Stomach smooth muscle (tissue), 2 donors: ENCODE measurements around the gene FGF19.

Experiments
- H3K27ac ChIP-seq: one replicate; pipeline ENCODE4 v1.7.0; 2013; ENCODE audit warnings: mild to moderate bottlenecking, low read length, inconsistent platforms
- H3K27me3 ChIP-seq, 2 donors: one replicate each; pipeline ENCODE4 v1.7.0; 2013; ENCODE audit warnings: low read length in 2 of 2; ENCODE audit not compliant: insufficient read depth in 2 of 2, control insufficient read depth in 1 of 2
- H3K36me3 ChIP-seq, 2 donors: one replicate each; pipeline ENCODE4 v1.7.0; 2013; ENCODE audit warnings: low read length in 2 of 2; ENCODE audit not compliant: control insufficient read depth in 2 of 2, insufficient read depth in 2 of 2
- H3K4me1 ChIP-seq: one replicate; pipeline ENCODE4 v1.7.0; 2013; ENCODE audit warnings: low read length; ENCODE audit not compliant: control insufficient read depth, insufficient read depth
- H3K4me3 ChIP-seq, 2 donors: one replicate each; pipeline ENCODE4 v1.7.0; 2013; ENCODE audit warnings: low read length in 2 of 2
- H3K9ac ChIP-seq, 2 donors: one replicate each; pipeline ENCODE4 v1.7.0; 2013; ENCODE audit warnings: low read length in 2 of 2, mild to moderate bottlenecking in 1 of 2
- H3K9me3 ChIP-seq, 2 donors: one replicate each; pipeline ENCODE4 v1.7.0; 2013; ENCODE audit warnings: low read length in 2 of 2; ENCODE audit not compliant: control insufficient read depth in 2 of 2
- donor health status: healthy.
- donor health status: Pancreatic carcinoma.

Gene FGF19

GRCh38 chr11:69734367-69734766 lies 30.5 kb upstream of the FGF19 start:
- no peak overlapping the region for H3K4me3 ChIP-seq
- no peak overlapping the region for H3K9ac ChIP-seq
- H3K36me3 ChIP-seq, result no peaks in the 10 kb centered on the region
- no peak overlapping the region for H3K27ac ChIP-seq
- H3K4me1 ChIP-seq, result no peaks in the 10 kb centered on the region
- peaks cover 7 to 21% of the 10 kb centered on the region in 2 donors for H3K9me3 ChIP-seq
- H3K27me3 ChIP-seq, result peaks cover 5 to 7% of the 10 kb centered on the region in 2 donors

DNA sequence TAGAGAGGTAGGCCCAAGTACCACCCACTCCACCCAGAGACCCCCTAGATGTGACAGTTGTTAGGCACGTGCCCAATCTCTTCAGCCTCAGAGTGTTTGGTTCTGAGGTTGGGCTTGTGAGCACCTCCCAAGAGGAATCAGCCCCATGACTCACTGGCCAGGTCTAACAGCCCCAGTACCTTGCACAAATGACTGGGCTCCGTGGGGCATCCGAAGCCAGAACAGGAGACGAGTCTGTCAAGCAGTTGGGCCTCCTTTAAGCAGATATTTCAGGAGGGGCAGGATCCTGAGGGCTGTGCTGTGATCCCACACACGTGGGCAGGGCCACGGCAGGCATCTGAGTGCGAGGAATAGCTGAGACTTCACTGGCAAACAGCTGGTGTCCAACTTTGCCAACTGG lies 29.1 kb upstream of the FGF19 start:
- Histone ChIP-seq H3K4me3 (no peak overlapping the region), H3K36me3 (no peaks in the 10 kb centered on the region), H3K27ac (no peak overlapping the region), H3K9ac (no peak overlapping the region), H3K9me3 (peaks cover 3 to 11% of the 10 kb centered on the region in 2 donors), H3K4me1 (no peaks in the 10 kb centered on the region), H3K27me3 (peaks cover 5 to 11% of the 10 kb centered on the region in 2 donors)

GRCh38 chr11:69731110-69731509 lies 27.3 kb upstream of the FGF19 start:
- H3K9ac ChIP-seq, result no peak overlapping the region
- H3K4me1 ChIP-seq, result no peaks in the 10 kb centered on the region
- peaks cover 3 to 9% of the 10 kb centered on the region in 2 donors for H3K9me3 ChIP-seq
- H3K27me3 ChIP-seq, result peaks cover 15 to 16% of the 10 kb centered on the region in 2 donors
- no peak overlapping the region for H3K4me3 ChIP-seq
- no peaks in the 10 kb centered on the region for H3K36me3 ChIP-seq
- no peak overlapping the region for H3K27ac ChIP-seq

DNA sequence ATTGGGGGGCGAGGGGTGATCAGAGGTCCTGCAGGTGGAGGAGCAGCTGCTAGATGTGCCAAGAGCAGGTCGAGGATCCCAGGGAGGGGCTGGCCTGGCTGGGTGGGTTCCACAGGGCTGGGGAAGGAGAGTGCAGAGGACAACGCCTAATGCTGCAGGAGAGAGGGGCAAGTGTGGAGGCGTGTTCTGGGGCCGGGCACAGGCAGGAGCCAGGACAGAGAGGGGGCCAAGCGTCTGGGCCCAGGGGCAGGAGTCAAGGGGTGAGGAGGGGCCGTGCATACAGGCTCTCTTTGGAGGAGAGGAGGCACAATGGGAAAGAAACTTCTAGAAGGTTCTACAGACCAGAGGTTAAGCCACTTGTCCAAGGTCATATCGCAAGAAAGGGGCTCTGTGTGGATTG lies 26.7 kb upstream of the FGF19 start:
- H3K36me3 ChIP-seq, result no peaks in the 10 kb centered on the region
- H3K4me1 ChIP-seq, result no peaks in the 10 kb centered on the region
- peaks cover 3 to 9% of the 10 kb centered on the region in 2 donors for H3K9me3 ChIP-seq
- H3K9ac ChIP-seq, result no peak overlapping the region
- no peak overlapping the region for H3K4me3 ChIP-seq
- H3K27ac ChIP-seq, result no peak overlapping the region
- H3K27me3 ChIP-seq, result peaks cover 17 to 20% of the 10 kb centered on the region in 2 donors

- Histone ChIP-seq H3K27me3 (peaks cover 22% of the 10 kb centered on the region in 2 donors), H3K9ac (no peak overlapping the region)
Observed at GRCh38 chr11:69729252-69729651, 25.4 kb upstream of the FGF19 start.

DNA sequence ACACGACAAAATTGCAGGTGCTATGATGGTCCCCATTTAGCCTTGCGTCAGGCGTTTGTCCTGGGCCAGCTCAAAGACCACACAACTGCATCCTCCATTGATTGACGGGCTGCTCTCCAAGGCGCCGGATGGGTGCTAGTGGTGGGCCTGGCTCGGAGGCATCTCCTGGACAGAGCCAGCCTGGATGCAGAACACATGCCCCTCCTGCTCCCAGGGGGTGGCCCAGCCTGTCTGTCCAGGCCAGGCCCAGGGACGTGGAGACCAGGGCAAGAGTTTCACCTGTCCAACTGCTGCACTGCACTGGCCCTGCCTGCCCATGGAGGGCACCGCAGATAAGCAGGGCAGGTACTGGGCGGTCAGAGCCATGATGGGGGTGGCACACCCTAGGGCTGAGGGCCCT lies 23.4 kb upstream of the FGF19 start:
- no peaks in the 10 kb centered on the region for H3K36me3 ChIP-seq
- H3K27ac ChIP-seq, result no peak overlapping the region
- no peak overlapping the region for H3K4me3 ChIP-seq
- no peaks in the 10 kb centered on the region for H3K4me1 ChIP-seq
- H3K27me3 ChIP-seq, result peaks cover 22 to 27% of the 10 kb centered on the region in 2 donors
- H3K9ac ChIP-seq, result no peak overlapping the region
- no peaks in the 10 kb centered on the region for H3K9me3 ChIP-seq

More at GRCh38 chr11:69729252-69729651, 25.4 kb upstream of the FGF19 start:
- H3K36me3 ChIP-seq, result no peaks in the 10 kb centered on the region
- H3K4me1 ChIP-seq, result no peaks in the 10 kb centered on the region
- peaks cover 0 to 4% of the 10 kb centered on the region in 2 donors for H3K9me3 ChIP-seq
- H3K27ac ChIP-seq, result no peak overlapping the region
- H3K4me3 ChIP-seq, result no peak overlapping the region

DNA sequence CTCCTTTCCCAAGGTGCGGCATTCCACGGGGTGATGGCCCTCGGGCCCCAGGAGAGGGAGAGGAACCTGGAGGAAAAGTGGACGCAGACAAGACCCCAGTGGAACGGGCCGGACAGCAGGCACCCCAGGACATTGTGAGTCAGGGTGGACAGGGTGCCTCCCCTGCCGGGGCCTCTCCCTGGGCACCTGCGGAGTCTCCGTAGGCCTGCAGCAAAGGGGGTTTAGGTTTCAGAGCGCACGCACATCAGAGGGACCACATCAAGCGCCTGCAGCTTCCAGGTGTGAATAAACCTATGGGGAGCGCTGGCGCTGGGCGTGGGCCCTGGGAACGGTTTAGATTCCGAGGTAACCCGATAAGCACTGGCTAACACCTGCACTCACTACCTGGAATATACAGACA lies 22.7 kb upstream of the FGF19 start:
- Histone ChIP-seq H3K27ac (no peak overlapping the region), H3K4me1 (no peaks in the 10 kb centered on the region), H3K9ac (no peak overlapping the region), H3K4me3 (no peak overlapping the region), H3K27me3 (peaks cover 27 to 33% of the 10 kb centered on the region in 2 donors), H3K36me3 (no peaks in the 10 kb centered on the region), H3K9me3 (no peaks in the 10 kb centered on the region)

GRCh38 chr11:69726019-69726418 lies 22.2 kb upstream of the FGF19 start:
- H3K9me3 ChIP-seq, result no peaks in the 10 kb centered on the region
- no peak overlapping the region for H3K27ac ChIP-seq
- no peaks in the 10 kb centered on the region for H3K36me3 ChIP-seq
- peaks cover 28 to 33% of the 10 kb centered on the region in 2 donors for H3K27me3 ChIP-seq
- no peak overlapping the region for H3K9ac ChIP-seq
- no peaks in the 10 kb centered on the region for H3K4me1 ChIP-seq
- no peak overlapping the region for H3K4me3 ChIP-seq

- Histone ChIP-seq H3K27me3 (peaks cover 34 to 51% of the 10 kb centered on the region in 2 donors), H3K4me1 (no peaks in the 10 kb centered on the region), H3K9me3 (no peaks in the 10 kb centered on the region), H3K27ac (no peak overlapping the region), H3K36me3 (no peaks in the 10 kb centered on the region), H3K4me3 (no peak overlapping the region), H3K9ac (no peak overlapping the region)
Observed at GRCh38 chr11:69721745-69722144, 17.9 kb upstream of the FGF19 start.

DNA sequence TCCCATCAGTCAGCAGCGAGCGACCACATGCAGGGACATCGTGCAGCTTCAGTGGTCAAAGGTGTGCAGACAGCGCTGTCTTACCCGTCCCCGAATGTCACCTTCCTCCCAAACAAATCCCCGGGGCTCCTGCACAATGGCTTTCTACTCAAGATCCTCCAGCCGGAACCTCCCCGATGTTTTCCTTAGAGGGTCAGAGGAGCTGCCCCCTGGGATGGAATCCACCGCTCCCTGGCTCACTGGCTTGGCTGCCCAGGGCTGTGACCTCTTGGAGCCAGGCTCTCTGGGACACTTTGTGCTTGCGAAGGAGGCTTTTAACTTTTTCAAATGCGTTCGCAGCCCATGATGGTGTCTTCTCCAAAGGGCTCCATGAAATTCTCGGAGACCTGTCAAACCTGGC lies 17.3 kb upstream of the FGF19 start:
- Histone ChIP-seq H3K27ac (no peak overlapping the region), H3K4me1 (no peaks in the 10 kb centered on the region), H3K9me3 (no peaks in the 10 kb centered on the region), H3K27me3 (peaks cover 29 to 46% of the 10 kb centered on the region in 2 donors), H3K4me3 (no peak overlapping the region), H3K9ac (no peak overlapping the region), H3K36me3 (no peaks in the 10 kb centered on the region)

DNA sequence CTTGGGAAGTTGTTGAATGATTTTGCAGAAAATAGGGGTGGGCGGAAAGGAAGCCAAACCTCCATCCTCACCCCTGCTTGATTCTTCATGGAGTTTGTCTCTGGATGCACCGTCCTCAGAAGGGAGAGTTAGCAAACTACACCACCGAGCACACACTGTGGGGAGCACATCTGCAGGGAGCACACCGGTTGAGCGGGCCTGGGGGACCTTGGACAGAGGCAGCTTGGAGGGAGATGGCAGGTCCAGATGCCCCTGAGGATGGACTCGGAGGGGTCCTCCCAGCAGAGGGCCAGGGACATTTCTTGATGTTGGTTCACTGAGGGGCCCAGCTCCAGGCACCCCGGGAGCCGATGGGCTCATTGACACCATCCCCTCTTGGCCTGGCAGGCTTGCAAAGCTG lies 15.1 kb upstream of the FGF19 start:
- H3K4me1 ChIP-seq, result no peaks in the 10 kb centered on the region
- no peak overlapping the region for H3K9ac ChIP-seq
- H3K27ac ChIP-seq, result no peak overlapping the region
- H3K9me3 ChIP-seq, result no peaks in the 10 kb centered on the region
- no peaks in the 10 kb centered on the region for H3K36me3 ChIP-seq
- H3K4me3 ChIP-seq, result no peak overlapping the region
- H3K27me3 ChIP-seq, result peaks cover 23 to 40% of the 10 kb centered on the region in 2 donors
